ENCODE results near the gene APOE. TPM values are rescaled to one million over a fixed set of nuclear protein-coding genes. Genes with fewer than 3 reads are reported as not detected.
A peak's percentile ranks its signal among the peaks of the same experiment; 100 is the strongest.
"Not testable (repeated sequence)": the region's sequence is repeated elsewhere in the genome, so short reads cannot be mapped to it uniquely, and the experiment has no call there.

The APOE gene
- polyA plus RNA-seq, 1 donor from 2014 or later = not detected

- Mint-ChIP-seq H3K27ac (no peak overlapping the region), H3K36me3 (no peaks in the 10 kb centered on the region), H3K4me1 (peaks cover 0 to 27% (median 20%) of the 10 kb centered on the region in 3 donors), H3K27me3 (no peaks in the 10 kb centered on the region), H3K4me3 (peak overlapping the region in 2 of 4 donors; percentile 76 to 88), H3K9me3 (no peaks in the 10 kb centered on the region)
Measured at GRCh38 chr19:44893332-44894051, 12.1 kb upstream of the APOE start.

GRCh38 chr19:44894052-44894400, 11.6 kb upstream of the APOE start:
- H3K9me3 Mint-ChIP-seq = no peaks in the 10 kb centered on the region
- no peaks in the 10 kb centered on the region for H3K27me3 Mint-ChIP-seq
- peaks cover 0 to 27% (median 20%) of the 10 kb centered on the region in 3 donors for H3K4me1 Mint-ChIP-seq
- H3K27ac Mint-ChIP-seq = no peak overlapping the region
- H3K36me3 Mint-ChIP-seq = no peaks in the 10 kb centered on the region
- H3K4me3 Mint-ChIP-seq = no peak overlapping the region

GRCh38 chr19:44894946-44895345, 10.7 kb upstream of the APOE start:
- Mint-ChIP-seq H3K4me3 (no peak overlapping the region), H3K4me1 (peaks cover 0 to 22% (median 20%) of the 10 kb centered on the region in 3 donors), H3K27ac (no peak overlapping the region), H3K36me3 (no peaks in the 10 kb centered on the region), H3K9me3 (no peaks in the 10 kb centered on the region), H3K27me3 (no peaks in the 10 kb centered on the region)

DNA sequence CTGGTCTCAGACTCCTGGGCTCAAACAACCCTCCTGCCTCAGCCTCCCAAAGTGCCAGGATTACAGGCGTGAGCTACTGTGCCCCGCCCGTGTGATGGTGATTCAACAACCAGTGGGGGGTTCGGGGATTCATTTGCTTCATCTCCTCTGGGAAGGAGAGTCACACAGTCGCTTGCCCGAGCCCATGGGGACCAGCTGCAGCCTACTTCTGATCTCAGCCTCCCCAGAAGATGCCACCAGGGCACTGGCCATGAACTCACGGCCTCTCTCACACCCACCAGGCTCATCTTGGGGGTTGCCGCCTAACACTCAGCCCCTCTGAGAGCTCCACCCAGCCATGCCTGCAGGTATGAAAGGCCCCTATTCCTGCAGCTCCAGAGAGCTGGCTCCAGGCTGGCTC, 7.8 kb upstream of the APOE start:
- H3K27me3 Mint-ChIP-seq = no peaks in the 10 kb centered on the region
- no peak overlapping the region for H3K4me3 Mint-ChIP-seq
- H3K36me3 Mint-ChIP-seq = no peaks in the 10 kb centered on the region
- H3K27ac Mint-ChIP-seq = no peak overlapping the region
- H3K9me3 Mint-ChIP-seq = no peaks in the 10 kb centered on the region
- H3K4me1 Mint-ChIP-seq = peaks cover 0 to 3% (median 2%) of the 10 kb centered on the region in 3 donors

- peak overlapping the region in 1 of 4 donors; percentile 45 for H3K4me3 Mint-ChIP-seq
- peaks cover 0 to 2% (median 0%) of the 10 kb centered on the region in 3 donors for H3K4me1 Mint-ChIP-seq
- H3K27ac Mint-ChIP-seq = no peak overlapping the region
- no peaks in the 10 kb centered on the region for H3K9me3 Mint-ChIP-seq
- no peaks in the 10 kb centered on the region for H3K36me3 Mint-ChIP-seq
- H3K27me3 Mint-ChIP-seq = no peaks in the 10 kb centered on the region
Measured at GRCh38 chr19:44900328-44901244, 5.0 kb upstream of the APOE start.

GRCh38 chr19:44903216-44903601, 2.4 kb upstream of the APOE start:
- no peaks in the 10 kb centered on the region for H3K9me3 Mint-ChIP-seq
- H3K4me1 Mint-ChIP-seq = peaks cover 0 to 6% (median 4%) of the 10 kb centered on the region in 3 donors
- H3K4me3 Mint-ChIP-seq = no peak overlapping the region
- H3K36me3 Mint-ChIP-seq = no peaks in the 10 kb centered on the region
- H3K27ac Mint-ChIP-seq = peak overlapping the region in 1 of 3 donors; percentile 5
- H3K27me3 Mint-ChIP-seq = peaks cover 16% of the 10 kb centered on the region

- H3K4me1 Mint-ChIP-seq = peaks cover 0 to 6% (median 4%) of the 10 kb centered on the region in 3 donors
- H3K36me3 Mint-ChIP-seq = no peaks in the 10 kb centered on the region
- H3K27ac Mint-ChIP-seq = peak overlapping the region in 2 of 3 donors; percentile 5 to 59
- no peaks in the 10 kb centered on the region for H3K9me3 Mint-ChIP-seq
- H3K27me3 Mint-ChIP-seq = peaks cover 16% of the 10 kb centered on the region
- no peak overlapping the region for H3K4me3 Mint-ChIP-seq
Measured at GRCh38 chr19:44903602-44904425, 1.8 kb upstream of the APOE start.

DNA sequence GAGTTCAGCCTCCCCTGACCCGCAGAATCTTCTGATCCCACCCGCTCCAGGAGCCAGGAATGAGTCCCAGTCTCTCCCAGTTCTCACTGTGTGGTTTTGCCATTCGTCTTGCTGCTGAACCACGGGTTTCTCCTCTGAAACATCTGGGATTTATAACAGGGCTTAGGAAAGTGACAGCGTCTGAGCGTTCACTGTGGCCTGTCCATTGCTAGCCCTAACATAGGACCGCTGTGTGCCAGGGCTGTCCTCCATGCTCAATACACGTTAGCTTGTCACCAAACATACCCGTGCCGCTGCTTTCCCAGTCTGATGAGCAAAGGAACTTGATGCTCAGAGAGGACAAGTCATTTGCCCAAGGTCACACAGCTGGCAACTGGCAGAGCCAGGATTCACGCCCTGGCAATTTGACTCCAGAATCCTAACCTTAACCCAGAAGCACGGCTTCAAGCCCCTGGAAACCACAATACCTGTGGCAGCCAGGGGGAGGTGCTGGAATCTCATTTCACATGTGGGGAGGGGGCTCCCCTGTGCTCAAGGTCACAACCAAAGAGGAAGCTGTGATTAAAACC, 1.1 kb upstream of the APOE start:
- Mint-ChIP-seq H3K4me1 (peaks cover 0 to 6% (median 4%) of the 10 kb centered on the region in 3 donors), H3K27me3 (peaks cover 16% of the 10 kb centered on the region), H3K9me3 (no peaks in the 10 kb centered on the region), H3K36me3 (no peaks in the 10 kb centered on the region), H3K27ac (no peak overlapping the region), H3K4me3 (no peak overlapping the region)

DNA sequence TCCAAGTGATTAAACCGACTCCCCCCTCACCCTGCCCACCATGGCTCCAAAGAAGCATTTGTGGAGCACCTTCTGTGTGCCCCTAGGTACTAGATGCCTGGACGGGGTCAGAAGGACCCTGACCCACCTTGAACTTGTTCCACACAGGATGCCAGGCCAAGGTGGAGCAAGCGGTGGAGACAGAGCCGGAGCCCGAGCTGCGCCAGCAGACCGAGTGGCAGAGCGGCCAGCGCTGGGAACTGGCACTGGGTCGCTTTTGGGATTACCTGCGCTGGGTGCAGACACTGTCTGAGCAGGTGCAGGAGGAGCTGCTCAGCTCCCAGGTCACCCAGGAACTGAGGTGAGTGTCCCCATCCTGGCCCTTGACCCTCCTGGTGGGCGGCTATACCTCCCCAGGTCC, 2.0 kb downstream of the APOE start:
- Mint-ChIP-seq H3K36me3 (no peaks in the 10 kb centered on the region), H3K4me3 (no peak overlapping the region), H3K4me1 (peaks cover 0 to 6% (median 4%) of the 10 kb centered on the region in 3 donors), H3K27ac (no peak overlapping the region), H3K27me3 (peaks cover 23% of the 10 kb centered on the region), H3K9me3 (no peaks in the 10 kb centered on the region)

- H3K4me3 Mint-ChIP-seq = no peak overlapping the region
- H3K27me3 Mint-ChIP-seq = peaks cover 25% of the 10 kb centered on the region
- no peaks in the 10 kb centered on the region for H3K36me3 Mint-ChIP-seq
- no peak overlapping the region for H3K27ac Mint-ChIP-seq
- H3K4me1 Mint-ChIP-seq = peaks cover 0 to 6% (median 4%) of the 10 kb centered on the region in 3 donors
- H3K9me3 Mint-ChIP-seq = no peaks in the 10 kb centered on the region
Measured at GRCh38 chr19:44908074-44908835, 2.7 kb downstream of the APOE start.

- Mint-ChIP-seq H3K4me1 (peaks cover 4% of the 10 kb centered on the region in 3 donors), H3K36me3 (no peaks in the 10 kb centered on the region), H3K9me3 (no peaks in the 10 kb centered on the region), H3K4me3 (no peak overlapping the region), H3K27me3 (peaks cover 25% of the 10 kb centered on the region), H3K27ac (no peak overlapping the region)
Measured at GRCh38 chr19:44908836-44909261, 3.3 kb downstream of the APOE start.

DNA sequence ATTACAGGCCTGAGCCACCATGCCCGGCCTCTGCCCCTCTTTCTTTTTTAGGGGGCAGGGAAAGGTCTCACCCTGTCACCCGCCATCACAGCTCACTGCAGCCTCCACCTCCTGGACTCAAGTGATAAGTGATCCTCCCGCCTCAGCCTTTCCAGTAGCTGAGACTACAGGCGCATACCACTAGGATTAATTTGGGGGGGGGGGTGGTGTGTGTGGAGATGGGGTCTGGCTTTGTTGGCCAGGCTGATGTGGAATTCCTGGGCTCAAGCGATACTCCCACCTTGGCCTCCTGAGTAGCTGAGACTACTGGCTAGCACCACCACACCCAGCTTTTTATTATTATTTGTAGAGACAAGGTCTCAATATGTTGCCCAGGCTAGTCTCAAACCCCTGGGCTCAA, 4.2 kb downstream of the APOE start:
- H3K27me3 Mint-ChIP-seq = peaks cover 30% of the 10 kb centered on the region
- H3K4me3 Mint-ChIP-seq = no peak overlapping the region
- peaks cover 5 to 9% (median 8%) of the 10 kb centered on the region in 3 donors for H3K4me1 Mint-ChIP-seq
- H3K27ac Mint-ChIP-seq = no peak overlapping the region
- H3K36me3 Mint-ChIP-seq = no peaks in the 10 kb centered on the region
- H3K9me3 Mint-ChIP-seq = no peaks in the 10 kb centered on the region

GRCh38 chr19:44911896-44912295, 6.3 kb downstream of the APOE start:
- H3K4me3 Mint-ChIP-seq, H3K36me3 Mint-ChIP-seq, H3K4me1 Mint-ChIP-seq, H3K27ac Mint-ChIP-seq, H3K9me3 Mint-ChIP-seq: not testable (repeated sequence)
- H3K27me3 Mint-ChIP-seq = peaks cover 20% of the 10 kb centered on the region

- Mint-ChIP-seq H3K27me3 (peaks cover 17% of the 10 kb centered on the region), H3K9me3 (no peaks in the 10 kb centered on the region), H3K27ac (no peak overlapping the region), H3K4me3 (no peak overlapping the region), H3K36me3 (no peaks in the 10 kb centered on the region), H3K4me1 (peaks cover 7 to 8% (median 7%) of the 10 kb centered on the region in 3 donors)
Measured at GRCh38 chr19:44912854-44913253, 7.3 kb downstream of the APOE start.
